NCI-H146 treated with DMSO at 0.1 percent for 48 hours (cell line): ENCODE results near the gene DBX2.
"Not testable (repeated sequence)": the region's sequence is repeated elsewhere in the genome, so short reads cannot be mapped to it uniquely, and the experiment has no call there.

Experiments used
- DNase-seq: peaks from one replicate; lab custom pipeline; 2025; ENCODE audit not compliant: unreplicated experiment; lab: John Stamatoyannopoulos, UW

DBX2 gene

GRCh38 chr12:45050751-45051571 is at the start of gene DBX2:
DBX2 (minus strand) TSS chr12:45051099; CDS start chr12:45050927, 172 bp downstream.
- DNase-seq = no peak

GRCh38 chr12:45098766-45099165 is 47.9 kb upstream of the DBX2 start:
- DNase-seq = no peak

GRCh38 chr12:45095417-45095816 is 44.5 kb upstream of the DBX2 start:
- DNase-seq = not testable (repeated sequence)

GRCh38 chr12:45093051-45093450 is 42.2 kb upstream of the DBX2 start:
- DNase-seq = no peak

- DNase-seq = no peak
These were observed 38.6 kb upstream of the DBX2 start for GRCh38 chr12:45089411-45090075.

- no peak for DNase-seq
These were observed 37.7 kb upstream of the DBX2 start for GRCh38 chr12:45088608-45089007.

- not testable (repeated sequence) for DNase-seq
These were observed 33.3 kb upstream of the DBX2 start for GRCh38 chr12:45084248-45084647.

- no peak for DNase-seq
These were observed 26.4 kb upstream of the DBX2 start for GRCh38 chr12:45077251-45077650.

GRCh38 chr12:45076417-45077026 is 25.6 kb upstream of the DBX2 start:
- DNase-seq = no peak

- DNase-seq = no peak
These were observed 24.8 kb upstream of the DBX2 start for GRCh38 chr12:45075587-45076282.

- DNase-seq = no peak
These were observed 14.3 kb upstream of the DBX2 start for GRCh38 chr12:45065125-45065626.

- DNase-seq = no peak
These were observed 10.1 kb upstream of the DBX2 start for GRCh38 chr12:45060976-45061375.

- no peak for DNase-seq
These were observed 750 bp upstream of the DBX2 start for GRCh38 chr12:45051572-45052125.

- no peak for DNase-seq
These were observed 768 bp downstream of the DBX2 start for GRCh38 chr12:45049912-45050750.

- DNase-seq = no peak
These were observed 8.3 kb downstream of the DBX2 start for GRCh38 chr12:45042599-45042998.

- no peak for DNase-seq
These were observed 9.9 kb downstream of the DBX2 start for GRCh38 chr12:45040977-45041376.

- DNase-seq = no peak
These were observed 11.1 kb downstream of the DBX2 start for GRCh38 chr12:45039757-45040156.

- no peak for DNase-seq
These were observed 16.0 kb downstream of the DBX2 start for GRCh38 chr12:45034861-45035265.

- DNase-seq = no peak
These were observed 33.0 kb downstream of the DBX2 start for GRCh38 chr12:45017916-45018315.

- DNase-seq = no peak
These were observed 36.5 kb downstream of the DBX2 start for GRCh38 chr12:45014396-45014795.
